GM12875 (cell line): ENCODE measurements around the gene YIF1A.

Source experiments
- H3K4me3 ChIP-seq: one replicate; pipeline ENCODE4 v1.5.1; 2011; ENCODE audit warnings: low read depth, low read length, control low read depth
- TF ChIP-seq, protein P1 (sequence below): IDR thresholded peaks from 2 replicates; pipeline ENCODE4 v1.5.1; 2011; ENCODE audit warnings: low read depth, mild to moderate bottlenecking, control low read depth, inconsistent platforms, low read length, moderate library complexity, borderline replicate concordance; ENCODE audit not compliant: insufficient read depth

The YIF1A gene

DNA sequence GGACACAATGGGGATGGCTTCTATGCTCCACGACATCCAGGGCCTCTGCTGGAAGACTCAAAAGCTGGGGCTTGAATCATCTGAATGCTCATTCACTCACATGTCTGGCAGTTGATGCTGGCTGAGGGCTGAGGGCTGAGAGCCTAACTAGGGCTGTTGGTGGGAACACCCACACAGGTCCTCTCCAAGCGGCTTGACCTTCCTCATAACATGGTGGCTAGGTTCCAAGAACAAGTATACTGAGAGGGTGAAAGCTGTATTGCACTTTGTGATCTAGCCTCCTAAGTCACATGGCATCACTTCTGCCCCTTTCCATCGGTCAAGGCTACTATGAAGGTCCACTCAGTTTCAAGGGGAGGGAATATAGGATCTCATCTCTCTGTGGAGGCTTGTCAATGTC is 10.2 kb upstream of the YIF1A start:
- TF ChIP-seq, protein P1, sequence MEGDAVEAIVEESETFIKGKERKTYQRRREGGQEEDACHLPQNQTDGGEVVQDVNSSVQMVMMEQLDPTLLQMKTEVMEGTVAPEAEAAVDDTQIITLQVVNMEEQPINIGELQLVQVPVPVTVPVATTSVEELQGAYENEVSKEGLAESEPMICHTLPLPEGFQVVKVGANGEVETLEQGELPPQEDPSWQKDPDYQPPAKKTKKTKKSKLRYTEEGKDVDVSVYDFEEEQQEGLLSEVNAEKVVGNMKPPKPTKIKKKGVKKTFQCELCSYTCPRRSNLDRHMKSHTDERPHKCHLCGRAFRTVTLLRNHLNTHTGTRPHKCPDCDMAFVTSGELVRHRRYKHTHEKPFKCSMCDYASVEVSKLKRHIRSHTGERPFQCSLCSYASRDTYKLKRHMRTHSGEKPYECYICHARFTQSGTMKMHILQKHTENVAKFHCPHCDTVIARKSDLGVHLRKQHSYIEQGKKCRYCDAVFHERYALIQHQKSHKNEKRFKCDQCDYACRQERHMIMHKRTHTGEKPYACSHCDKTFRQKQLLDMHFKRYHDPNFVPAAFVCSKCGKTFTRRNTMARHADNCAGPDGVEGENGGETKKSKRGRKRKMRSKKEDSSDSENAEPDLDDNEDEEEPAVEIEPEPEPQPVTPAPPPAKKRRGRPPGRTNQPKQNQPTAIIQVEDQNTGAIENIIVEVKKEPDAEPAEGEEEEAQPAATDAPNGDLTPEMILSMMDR, result no peak
- no peak overlapping the region for H3K4me3 ChIP-seq

DNA sequence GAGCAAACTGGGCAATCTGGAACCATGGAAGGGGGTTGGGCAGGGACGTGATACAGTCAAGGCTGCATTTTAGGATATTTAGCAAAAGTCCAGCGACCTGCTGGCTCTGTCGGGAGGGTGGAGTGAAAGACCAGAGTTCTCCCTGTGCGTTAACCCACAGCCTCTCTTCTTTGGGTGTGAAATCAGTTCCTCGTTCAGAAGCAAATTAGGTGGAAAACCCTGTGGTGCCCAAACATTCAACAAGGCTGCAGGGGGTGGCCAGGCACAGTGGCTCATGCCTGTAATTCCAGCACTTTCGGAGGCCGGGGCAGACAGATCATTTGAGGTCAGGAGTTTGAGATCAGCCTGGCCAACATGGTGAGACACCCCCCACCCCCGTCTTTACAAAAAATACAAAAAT is 8.7 kb upstream of the YIF1A start:
- TF ChIP-seq, protein P1, result no peak
- no peak overlapping the region for H3K4me3 ChIP-seq

DNA sequence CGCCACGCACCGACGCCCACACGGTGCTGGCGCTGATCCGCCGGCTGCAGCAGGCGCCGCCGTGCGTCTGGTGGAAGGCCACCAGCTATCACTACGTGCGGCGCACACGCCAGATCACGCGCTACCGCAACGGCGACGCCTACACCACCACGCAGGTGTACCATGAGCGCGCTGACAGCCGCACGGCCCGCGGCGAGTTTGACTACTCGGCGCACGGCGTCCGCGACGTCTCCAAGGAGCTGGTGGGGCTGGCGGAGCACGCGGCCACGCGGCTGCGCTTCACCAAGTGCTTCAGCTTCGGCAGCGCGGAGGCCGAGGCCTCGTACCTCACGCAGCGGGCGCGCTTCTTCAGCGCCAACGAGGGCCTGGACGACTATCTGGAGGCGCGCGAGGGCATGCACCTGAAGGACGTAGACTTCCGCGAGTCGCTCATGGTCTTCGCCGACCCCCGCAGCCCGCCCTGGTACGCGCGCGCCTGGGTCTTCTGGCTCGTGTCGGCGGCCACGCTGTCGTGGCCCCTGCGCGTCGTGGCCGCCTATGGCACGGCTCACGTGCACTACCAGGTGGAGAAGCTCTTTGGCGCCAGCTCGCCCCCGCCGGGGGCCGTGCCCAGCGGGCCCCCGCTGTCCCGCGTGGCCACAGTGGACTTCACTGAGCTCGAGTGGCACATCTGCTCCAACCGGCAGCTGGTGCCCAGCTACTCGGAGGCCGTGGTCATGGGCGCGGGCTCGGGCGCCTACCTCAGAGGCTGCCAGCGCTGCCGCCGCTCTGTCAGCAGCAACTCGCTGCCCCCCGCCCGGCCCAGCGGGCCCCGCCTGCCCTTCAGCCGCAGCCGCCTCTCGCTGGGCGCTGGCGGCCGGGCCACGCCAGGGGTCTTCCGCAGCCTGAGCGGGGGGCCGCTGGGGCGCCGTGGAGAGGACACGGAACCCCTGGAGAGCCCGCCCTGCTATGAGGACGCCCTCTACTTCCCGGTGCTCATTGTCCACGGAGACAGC is 6.0 kb upstream of the YIF1A start:
- H3K4me3 ChIP-seq, result no peak overlapping the region
- TF ChIP-seq, protein P1, result no peak

DNA sequence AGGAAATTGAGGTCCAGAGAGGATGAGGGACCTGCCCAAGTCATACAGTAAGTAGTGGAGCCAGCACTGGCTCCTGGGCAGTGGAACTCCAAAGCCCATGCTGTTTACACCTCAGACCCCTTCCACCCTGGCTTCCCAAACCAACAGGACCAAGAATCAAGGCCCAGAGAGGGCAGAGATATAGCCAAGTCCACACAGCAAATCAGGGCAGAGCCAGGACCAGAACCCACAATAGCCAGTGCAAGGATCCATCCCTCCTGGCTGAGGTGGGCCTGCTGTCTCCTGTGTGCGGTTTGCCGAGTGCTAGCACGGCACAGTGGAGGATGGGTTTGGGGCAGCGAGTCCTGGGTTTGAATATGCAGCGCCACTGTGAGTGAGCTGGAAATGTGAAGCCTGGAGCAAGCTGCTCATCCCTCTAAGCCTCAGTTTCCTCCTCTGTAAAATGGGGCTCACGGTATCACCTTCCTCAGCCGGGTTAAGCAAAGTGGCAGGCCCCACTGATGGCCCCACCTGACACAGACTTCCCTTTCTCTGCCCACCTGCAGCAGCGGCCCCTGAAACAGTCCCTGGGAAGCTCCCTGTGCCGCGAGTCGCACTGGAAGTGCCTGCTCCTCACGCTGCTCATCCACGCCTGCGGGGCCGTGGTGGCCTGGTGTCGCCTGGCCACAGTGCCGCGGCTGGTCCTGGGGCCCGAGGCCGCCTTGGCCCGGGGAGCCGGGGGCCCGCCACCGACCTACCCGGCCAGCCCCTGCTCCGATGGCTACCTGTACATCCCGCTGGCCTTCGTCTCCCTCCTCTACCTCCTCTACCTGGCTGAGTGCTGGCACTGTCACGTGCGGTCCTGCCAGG is 5.1 kb upstream of the YIF1A start:
- no peak overlapping the region for H3K4me3 ChIP-seq
- TF ChIP-seq, protein P1, result no peak

DNA sequence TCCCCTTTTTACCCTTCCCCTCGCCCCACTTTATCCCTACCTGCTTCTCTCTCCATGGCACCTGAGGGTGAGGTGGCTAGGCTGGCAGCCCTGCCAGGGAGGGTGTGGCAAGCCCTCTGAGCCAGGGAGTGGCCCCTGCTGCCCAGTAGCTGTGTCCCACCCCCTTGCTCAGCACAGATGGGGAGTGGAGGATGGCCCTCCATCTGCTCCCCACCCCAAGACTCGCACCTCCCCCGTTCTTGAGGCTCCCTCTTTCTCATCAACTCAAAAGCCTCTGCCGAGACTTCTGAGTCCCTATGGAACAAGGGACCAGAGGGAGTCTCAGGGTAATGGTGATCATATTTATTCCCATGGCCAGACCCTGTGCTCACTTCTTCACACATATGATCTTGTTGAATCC is 4.4 kb upstream of the YIF1A start:
- TF ChIP-seq, protein P1, result no peak
- H3K4me3 ChIP-seq, result no peak overlapping the region

DNA sequence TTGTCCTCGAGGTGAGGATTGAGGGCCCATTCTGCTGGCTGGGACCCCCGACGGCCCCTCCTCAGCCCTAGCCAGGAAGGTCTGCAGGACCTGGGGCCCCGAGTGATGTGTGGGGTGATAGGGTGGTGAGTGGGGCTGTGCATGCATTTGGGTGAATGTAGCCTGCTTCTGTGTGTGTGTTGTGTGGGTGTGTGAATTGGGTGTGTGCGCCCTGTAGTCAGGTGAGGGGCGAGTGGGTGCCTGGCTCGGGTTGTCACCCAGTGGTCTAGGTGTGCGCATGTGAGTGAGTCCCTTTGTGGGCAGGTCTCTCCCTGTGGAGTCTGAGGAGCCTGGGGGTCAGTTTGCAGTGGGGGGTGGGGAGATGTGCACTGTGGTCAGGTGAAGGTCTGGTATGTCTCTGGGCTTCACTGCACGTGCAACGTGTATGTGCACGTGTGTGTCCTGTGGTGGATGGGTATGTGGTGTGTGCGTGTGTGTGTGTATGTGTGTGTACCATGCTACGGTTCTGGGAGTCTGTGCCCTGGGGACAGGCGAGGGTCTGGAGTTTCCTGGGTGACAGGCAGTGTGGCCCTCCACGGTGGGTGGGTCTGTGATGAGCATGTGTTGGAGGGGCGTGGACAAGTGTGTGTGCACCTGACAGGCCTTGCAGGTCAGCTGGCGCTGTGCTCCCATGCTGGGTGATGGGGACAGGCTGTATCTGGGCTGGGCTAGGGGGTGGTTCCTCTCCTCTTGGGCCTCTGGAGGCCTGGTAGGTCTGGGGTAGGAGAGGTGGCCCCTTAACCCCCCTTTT is 3.8 kb upstream of the YIF1A start:
- H3K4me3 ChIP-seq, result no peak overlapping the region
- TF ChIP-seq, protein P1, result no peak
